CD4-positive, CD25-positive, alpha-beta regulatory T cell (primary cell): ENCODE data around the gene TMX1. TPM values are rescaled to one million over a fixed set of nuclear protein-coding genes. Genes with fewer than 3 reads are reported as not detected.

Experiments used
- ATAC-seq, 2 donors: fragments of 150-1000 bp; cut with Tn5 transposase; one replicate each; pipeline ENCODE4 v1.10.0; 2021; ENCODE audit warnings: low read depth in 2 of 2, moderate number of reproducible peaks in 2 of 2, moderate library complexity in 1 of 2
- DNase-seq, 3 donors: peaks; one replicate each; pipeline versions ENCODE4 v3.0.0 to v3.0.0-alpha.2; 2012 to 2022; ENCODE audit warnings: mixed read lengths in 1 of 3
- H3K27ac ChIP-seq: one replicate; pipeline ENCODE4 v1.7.0; 2013; ENCODE audit warnings: mild to moderate bottlenecking, low read length; ENCODE audit not compliant: insufficient read depth, poor library complexity, severe bottlenecking
- H3K27me3 ChIP-seq: one replicate; pipeline ENCODE4 v1.7.0; 2013; ENCODE audit warnings: low read length; ENCODE audit not compliant: control insufficient read depth, insufficient read depth
- H3K36me3 ChIP-seq: one replicate; pipeline ENCODE4 v1.7.0; 2013; ENCODE audit warnings: mild to moderate bottlenecking, low read length, moderate library complexity; ENCODE audit not compliant: control insufficient read depth, insufficient read depth
- H3K4me1 ChIP-seq: 2 replicates; pipeline ENCODE4 v1.7.0; 2013; ENCODE audit warnings: mild to moderate bottlenecking, low read length; ENCODE audit not compliant: insufficient read depth, control insufficient read depth, poor library complexity, severe bottlenecking
- H3K4me3 ChIP-seq: one replicate; pipeline ENCODE4 v1.7.0; 2013; ENCODE audit warnings: low read depth, mild to moderate bottlenecking, low read length, moderate library complexity
- H3K9me3 ChIP-seq, 2 experiments: 1 replicate in 1 of 2; 2 replicates in 1 of 2; pipeline ENCODE4 v1.7.0; 2013; ENCODE audit warnings: low read length in 2 of 2, mild to moderate bottlenecking in 1 of 2, moderate library complexity in 1 of 2; ENCODE audit not compliant: control insufficient read depth in 2 of 2
- H3K27ac Mint-ChIP-seq, 3 donors: one replicate each; pipeline ENCODE4 v1.8.0; 2020 to 2022; ENCODE audit warnings: mild to moderate bottlenecking in 3 of 3, mixed read lengths in 3 of 3, moderate library complexity in 2 of 3
- H3K27me3 Mint-ChIP-seq: one replicate; pipeline ENCODE4 v1.8.0; 2022; ENCODE audit warnings: mild to moderate bottlenecking, mixed read lengths
- H3K36me3 Mint-ChIP-seq: one replicate; pipeline ENCODE4 v1.8.0; 2020; ENCODE audit warnings: mixed read lengths
- H3K4me1 Mint-ChIP-seq, 4 donors: one replicate each; pipeline ENCODE4 v1.8.0; 2020 to 2022; ENCODE audit warnings: mixed read lengths in 4 of 4, mild to moderate bottlenecking in 1 of 4
- H3K4me3 Mint-ChIP-seq, 4 donors: one replicate each; pipeline ENCODE4 v1.8.0; 2020 to 2022; ENCODE audit warnings: mild to moderate bottlenecking in 4 of 4, mixed read lengths in 4 of 4, moderate library complexity in 3 of 4
- H3K9me3 Mint-ChIP-seq, 7 donors: one replicate each; pipeline ENCODE4 v1.8.0; 2020 to 2022; ENCODE audit warnings: mixed read lengths in 7 of 7, mild to moderate bottlenecking in 3 of 7, moderate library complexity in 2 of 7
- polyA plus RNA-seq, 4 donors: library from polyadenylated mRNA; unstranded; fragments of 300-500 nt; fragmentation: Illumina TruSeq; gene quantifications; one replicate each; pipeline ENCODE4 v1.2.3, GENCODE V29; 2021
- total RNA-seq: library from RNA; stranded (reverse); gene quantifications from one replicate; pipeline ENCODE4 v1.2.3, GENCODE V29; 2022

TMX1 gene
- total RNA-seq (19.5 TPM), polyA plus RNA-seq (10 to 100 TPM; 39.5 to 40.6 (median 40.2) TPM)

- ATAC-seq (peak; percentile 88 to 91), DNase-seq (peak; percentile 82 to 94 (median 82))
- Histone ChIP-seq H3K36me3 (peaks cover 3% of the 10 kb centered on the region), H3K4me1 (peaks cover 44% of the 10 kb centered on the region), H3K9me3 (no peaks in the 10 kb centered on the region), H3K4me3 (peak within 1 kb of the TSS; percentile 96), H3K27ac (peak within 1 kb of the TSS; percentile 85), H3K27me3 (no peaks in the 10 kb centered on the region)
- Mint-ChIP-seq H3K27ac (peak within 1 kb of the TSS in 1 of 3 donors; percentile 20), H3K9me3 (peaks cover 0 to 1% (median 0%) of the 10 kb centered on the region in 7 donors), H3K27me3 (no peaks in the 10 kb centered on the region), H3K4me1 (peaks cover 6 to 30% (median 21%) of the 10 kb centered on the region in 4 donors), H3K36me3 (peaks cover 1% of the 10 kb centered on the region), H3K4me3 (peak within 1 kb of the TSS in 1 of 4 donors; percentile 75)
Measured at GRCh38 chr14:51239813-51240803, at the start of gene TMX1. Gene TMX1 (plus strand): TSS chr14:51240247. CDS start chr14:51240293, 46 bp downstream.

- Histone ChIP-seq H3K27me3 (peaks cover 4% of the 10 kb centered on the region), H3K27ac (no peak overlapping the region), H3K36me3 (no peaks in the 10 kb centered on the region), H3K9me3 (no peaks in the 10 kb centered on the region), H3K4me1 (no peaks in the 10 kb centered on the region), H3K4me3 (no peak overlapping the region)
- DNase-seq, result no peak
- Mint-ChIP-seq H3K9me3 (peaks cover 0 to 8% (median 6%) of the 10 kb centered on the region in 7 donors), H3K36me3 (no peaks in the 10 kb centered on the region), H3K4me1 (no peaks in the 10 kb centered on the region), H3K27me3 (peaks cover 21% of the 10 kb centered on the region), H3K27ac (no peak overlapping the region), H3K4me3 (no peak overlapping the region)
- ATAC-seq, result no peak
Measured at GRCh38 chr14:51201890-51202289, 38.2 kb upstream of the TMX1 start.

- DNase-seq, result no peak
Measured at GRCh38 chr14:51202914-51203665, 37.0 kb upstream of the TMX1 start.

GRCh38 chr14:51203881-51204280, 36.2 kb upstream of the TMX1 start:
- Histone ChIP-seq H3K36me3 (no peaks in the 10 kb centered on the region), H3K4me1 (no peaks in the 10 kb centered on the region), H3K27me3 (peaks cover 4% of the 10 kb centered on the region), H3K4me3 (no peak overlapping the region), H3K27ac (no peak overlapping the region), H3K9me3 (no peaks in the 10 kb centered on the region)
- DNase-seq, result no peak
- Mint-ChIP-seq H3K27ac (no peak overlapping the region), H3K36me3 (no peaks in the 10 kb centered on the region), H3K4me1 (no peaks in the 10 kb centered on the region), H3K4me3 (no peak overlapping the region), H3K9me3 (peaks cover 0 to 8% (median 6%) of the 10 kb centered on the region in 7 donors), H3K27me3 (peaks cover 35% of the 10 kb centered on the region)
- no peak for ATAC-seq

More at GRCh38 chr14:51202914-51203665, 37.0 kb upstream of the TMX1 start:
- Mint-ChIP-seq H3K4me1 (no peaks in the 10 kb centered on the region), H3K36me3 (no peaks in the 10 kb centered on the region), H3K9me3 (peaks cover 0 to 8% (median 6%) of the 10 kb centered on the region in 7 donors), H3K4me3 (no peak overlapping the region), H3K27ac (no peak overlapping the region), H3K27me3 (peaks cover 30% of the 10 kb centered on the region)
- Histone ChIP-seq H3K9me3 (no peaks in the 10 kb centered on the region), H3K27me3 (peaks cover 4% of the 10 kb centered on the region), H3K36me3 (no peaks in the 10 kb centered on the region), H3K4me3 (no peak overlapping the region), H3K27ac (no peak overlapping the region), H3K4me1 (no peaks in the 10 kb centered on the region)
- ATAC-seq, result no peak

GRCh38 chr14:51205486-51205885, 34.6 kb upstream of the TMX1 start:
- Histone ChIP-seq H3K4me3 (no peak overlapping the region), H3K9me3 (no peaks in the 10 kb centered on the region), H3K4me1 (no peaks in the 10 kb centered on the region), H3K27ac (no peak overlapping the region), H3K36me3 (no peaks in the 10 kb centered on the region), H3K27me3 (peaks cover 4% of the 10 kb centered on the region)
- peaks cover 38% of the 10 kb centered on the region for H3K27me3 Mint-ChIP-seq
- H3K4me1 Mint-ChIP-seq, result no peaks in the 10 kb centered on the region
- H3K27ac Mint-ChIP-seq, result no peak overlapping the region
- no peak overlapping the region for H3K4me3 Mint-ChIP-seq
- DNase-seq (no peak), ATAC-seq (no peak)
- H3K36me3 Mint-ChIP-seq, result no peaks in the 10 kb centered on the region
- peaks cover 0 to 9% (median 6%) of the 10 kb centered on the region in 7 donors for H3K9me3 Mint-ChIP-seq

- H3K27me3 Mint-ChIP-seq, result peaks cover 39% of the 10 kb centered on the region
- no peaks in the 10 kb centered on the region for H3K36me3 ChIP-seq
- no peaks in the 10 kb centered on the region for H3K4me1 Mint-ChIP-seq
- H3K27ac ChIP-seq, result no peak overlapping the region
- ATAC-seq, result no peak
- peaks cover 6% of the 10 kb centered on the region for H3K27me3 ChIP-seq
- no peak for DNase-seq
- no peak overlapping the region for H3K4me3 ChIP-seq
- no peak overlapping the region for H3K27ac Mint-ChIP-seq
- H3K36me3 Mint-ChIP-seq, result no peaks in the 10 kb centered on the region
- no peaks in the 10 kb centered on the region for H3K9me3 ChIP-seq
- no peaks in the 10 kb centered on the region for H3K4me1 ChIP-seq
- peaks cover 0 to 12% (median 2%) of the 10 kb centered on the region in 7 donors for H3K9me3 Mint-ChIP-seq
- no peak overlapping the region for H3K4me3 Mint-ChIP-seq
Measured at GRCh38 chr14:51206462-51206861, 33.6 kb upstream of the TMX1 start.

GRCh38 chr14:51207621-51208020, 32.4 kb upstream of the TMX1 start:
- ATAC-seq (no peak), DNase-seq (no peak)
- no peak overlapping the region for H3K27ac Mint-ChIP-seq
- Histone ChIP-seq H3K27me3 (peaks cover 3% of the 10 kb centered on the region), H3K9me3 (no peaks in the 10 kb centered on the region), H3K4me3 (no peak overlapping the region), H3K36me3 (no peaks in the 10 kb centered on the region), H3K27ac (no peak overlapping the region), H3K4me1 (no peaks in the 10 kb centered on the region)
- peaks cover 34% of the 10 kb centered on the region for H3K27me3 Mint-ChIP-seq
- no peak overlapping the region for H3K4me3 Mint-ChIP-seq
- no peaks in the 10 kb centered on the region for H3K36me3 Mint-ChIP-seq
- no peaks in the 10 kb centered on the region for H3K4me1 Mint-ChIP-seq
- peaks cover 0 to 7% (median 2%) of the 10 kb centered on the region in 7 donors for H3K9me3 Mint-ChIP-seq
